H1 (cell line): ENCODE measurements around the gene CTAGE1. TPM values are rescaled to one million over a fixed set of nuclear protein-coding genes. Genes with fewer than 3 reads are reported as not detected.

Experiments
- BCL11A ChIP-seq, 2 experiments: IDR thresholded peaks; one replicate each; pipeline ENCODE4 v1.6.1; 2011; ENCODE audit warnings: low read depth in 2 of 2, low read length in 2 of 2, mild to moderate bottlenecking in 2 of 2
- CHD1 ChIP-seq: IDR thresholded peaks from 2 replicates; pipeline ENCODE4 v1.6.1; 2012; ENCODE audit warnings: low read depth, low read length, improper control_type of control experiment
- CHD7 ChIP-seq: fragments of 300-600 bp; sonication (generic); IDR thresholded peaks from 2 replicates; pipeline ENCODE4 v1.7.1; 2012; ENCODE audit warnings: low read length, moderate library complexity, mild to moderate bottlenecking, inconsistent platforms; ENCODE audit not compliant: insufficient replicate concordance
- CTCF ChIP-seq, 3 experiments: IDR thresholded peaks; 1 replicate in 2 of 3; 2 replicates in 1 of 3; pipeline versions ENCODE4 v1.5.1 to v1.6.1; 2011; ENCODE audit warnings: low read length in 3 of 3, mild to moderate bottlenecking in 3 of 3, inconsistent platforms in 2 of 3, low read depth in 1 of 3, moderate library complexity in 1 of 3; ENCODE audit not compliant: insufficient read depth in 1 of 3; ENCODE audit errors: control extremely low read depth in 1 of 3
- JUND ChIP-seq: IDR thresholded peaks from 2 replicates; pipeline ENCODE4 v1.6.1; 2011; ENCODE audit warnings: mild to moderate bottlenecking, improper control_type of control experiment, low read length
- SAP30 ChIP-seq: fragments of 300-600 bp; sonication (generic); IDR thresholded peaks from 2 replicates; pipeline ENCODE4 v1.7.1; 2012; ENCODE audit warnings: low read length, moderate library complexity, mild to moderate bottlenecking, inconsistent platforms; ENCODE audit not compliant: insufficient read depth, insufficient replicate concordance
- SP2 ChIP-seq: IDR thresholded peaks from 2 replicates; pipeline ENCODE4 v1.6.1; 2012; ENCODE audit warnings: mild to moderate bottlenecking, low read length, inconsistent platforms
- SUZ12 ChIP-seq: fragments of 200-600 bp; sonication (generic); IDR thresholded peaks from 2 replicates; pipeline ENCODE4 v1.6.1; 2012; ENCODE audit warnings: mild to moderate bottlenecking, inconsistent platforms, low read length, moderate library complexity, mixed read lengths
- polyA plus RNA-seq, 7 experiments: library from polyadenylated mRNA; depleted of rRNA in 3 of 7; stranded (reverse) in 5 of 7; unstranded in 2 of 7; fragments of >200 nt in 5 of 7; fragments of 200-250 nt in 2 of 7; gene quantifications; 1 replicate in 5 of 7; 2 replicates in 1 of 7; 4 replicates in 1 of 7; pipeline versions ENCODE4 v1.2.1 to v1.2.3, GENCODE V29; 2011 to 2013; ENCODE audit warnings: missing spikeins in 2 of 7, mixed read lengths in 2 of 7
- total RNA-seq: library from RNA; stranded (reverse); fragmentation: NEBNext Ultra II Directional; extraction: Animal tissue kit (Norgen Biotek cat#: 25700); gene quantifications from 2 replicates; pipeline ENCODE4 v1.2.1, GENCODE V29; 2021

The CTAGE1 gene
- total and polyA plus RNA-seq, 2 of the 8 experiments (the other 6 are each of a cell fraction or from before 2014, with no cell fraction given) = not detected

GRCh38 chr18:22417496-22418188, at the start of gene CTAGE1 (continued):
- no peak for TF ChIP-seq CHD7
- peak; percentile 63 for TF ChIP-seq JUND
- TF ChIP-seq SUZ12 = no peak
- no peak for TF ChIP-seq BCL11A (IDR thresholded peaks at IDR 0.05; ENCODE audit: low read depth in 2 of 2, low read length in 2 of 2)
- TF ChIP-seq CTCF (IDR thresholded peaks at IDR 0.05; ENCODE audit: control extremely low read depth in 1 of 3, insufficient read depth in 1 of 3, low read depth in 1 of 3, low read length in 3 of 3) = no peak
- TF ChIP-seq CHD1 = peak; percentile 72; the same call in 1 of the 2 replicates
- no peak for TF ChIP-seq SP2
- TF ChIP-seq SAP30 = no peak
